Measurements from ENCODE around the gene DIDO1.
A peak's percentile ranks its signal among the peaks of the same experiment; 100 is the strongest.

DIDO1 gene

DNA sequence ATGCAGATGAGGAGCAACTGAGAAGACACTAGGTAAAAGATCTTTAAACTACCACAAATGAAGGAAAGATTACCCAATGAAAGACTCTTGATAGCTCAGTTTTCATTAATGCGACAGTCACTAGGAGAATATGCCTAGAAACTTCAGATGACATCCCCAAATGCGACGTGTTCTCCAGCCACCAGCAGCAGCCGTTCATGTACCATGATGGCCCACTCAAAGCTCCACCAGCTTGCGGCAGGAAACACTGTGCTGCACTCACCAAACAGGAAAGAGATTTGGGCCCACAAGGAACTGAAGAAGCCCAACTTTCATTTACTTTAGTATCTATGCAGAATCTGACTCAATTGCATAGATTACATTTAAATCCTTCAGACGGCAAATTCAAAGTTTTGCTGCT lies 7.5 kb downstream of the DIDO1 start:
- H3K27me3 Mint-ChIP-seq (ENCODE audit: low read depth) = no peaks in the 10 kb centered on the region
- H3K36me3 Mint-ChIP-seq (ENCODE audit: low read depth) = peaks cover 11% of the 10 kb centered on the region
- peak overlapping the region; percentile 75 for H3K4me3 Mint-ChIP-seq
- H3K9me3 Mint-ChIP-seq = no peaks in the 10 kb centered on the region
- peaks cover 61% of the 10 kb centered on the region for H3K4me1 Mint-ChIP-seq (ENCODE audit: low read depth)
- peak overlapping the region; percentile 83 for H3K27ac Mint-ChIP-seq

- Mint-ChIP-seq H3K9me3 (no peaks in the 10 kb centered on the region), H3K36me3 (ENCODE audit: low read depth) (peaks cover 13% of the 10 kb centered on the region), H3K4me1 (ENCODE audit: low read depth) (peaks cover 60% of the 10 kb centered on the region)
Observed at GRCh38 chr20:62918147-62918546, 8.2 kb downstream of the DIDO1 start.

GRCh38 chr20:62917720-62918119 lies 8.6 kb downstream of the DIDO1 start:
- H3K36me3 Mint-ChIP-seq (ENCODE audit: low read depth) = peaks cover 15% of the 10 kb centered on the region
- H3K4me3 Mint-ChIP-seq = peak overlapping the region; percentile 75
- peak overlapping the region; percentile 83 for H3K27ac Mint-ChIP-seq
- no peaks in the 10 kb centered on the region for H3K27me3 Mint-ChIP-seq (ENCODE audit: low read depth)
- H3K4me1 Mint-ChIP-seq (ENCODE audit: low read depth) = peaks cover 59% of the 10 kb centered on the region
- no peaks in the 10 kb centered on the region for H3K9me3 Mint-ChIP-seq

More at GRCh38 chr20:62918147-62918546, 8.2 kb downstream of the DIDO1 start:
- H3K27ac Mint-ChIP-seq = peak overlapping the region; percentile 83
- no peaks in the 10 kb centered on the region for H3K27me3 Mint-ChIP-seq (ENCODE audit: low read depth)
- peak overlapping the region; percentile 75 for H3K4me3 Mint-ChIP-seq

DNA sequence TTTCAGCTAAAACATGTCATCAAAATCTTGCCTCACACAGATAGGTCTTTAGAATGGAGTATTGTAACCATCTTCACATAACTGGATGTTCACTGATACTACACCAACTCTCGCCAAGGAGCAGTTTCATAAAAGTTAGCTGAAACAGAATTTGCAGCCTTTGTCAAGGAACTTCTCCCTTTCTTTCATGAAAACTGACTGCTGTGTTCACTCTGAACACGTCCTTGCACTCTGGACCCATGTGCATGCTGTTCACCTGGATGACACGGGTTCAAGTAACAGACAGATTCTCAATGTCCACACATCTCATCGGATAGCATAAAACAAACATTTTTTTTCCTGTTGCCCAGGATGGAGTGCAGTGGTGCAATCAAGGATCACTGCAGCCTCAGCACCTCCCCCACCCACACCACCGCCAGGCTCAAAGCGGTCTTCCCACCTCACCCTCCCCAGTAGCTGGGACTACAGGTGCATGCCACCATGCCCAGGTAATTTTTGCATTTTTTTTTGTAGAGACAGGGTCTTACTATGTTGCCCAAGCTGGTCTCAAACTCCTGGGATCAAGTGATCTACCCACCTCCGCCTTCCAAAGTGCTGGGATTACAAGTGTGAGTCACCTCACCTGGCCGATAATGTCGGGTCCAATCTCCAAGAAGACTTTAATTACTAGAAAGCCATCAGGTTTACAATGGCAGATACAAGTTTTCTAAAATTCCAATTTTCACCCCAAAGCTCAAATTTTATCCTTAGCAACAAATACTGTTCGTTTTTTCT lies 9.4 kb downstream of the DIDO1 start:
- H3K27ac Mint-ChIP-seq = peak overlapping the region; percentile 49
- H3K27me3 Mint-ChIP-seq (ENCODE audit: low read depth) = no peaks in the 10 kb centered on the region
- H3K4me1 Mint-ChIP-seq (ENCODE audit: low read depth) = peaks cover 52% of the 10 kb centered on the region
- H3K9me3 Mint-ChIP-seq = no peaks in the 10 kb centered on the region
- H3K4me3 Mint-ChIP-seq = no peak overlapping the region
- peaks cover 15% of the 10 kb centered on the region for H3K36me3 Mint-ChIP-seq (ENCODE audit: low read depth)

- Mint-ChIP-seq H3K4me3 (no peak overlapping the region), H3K4me1 (ENCODE audit: low read depth) (peaks cover 44% of the 10 kb centered on the region), H3K27me3 (ENCODE audit: low read depth) (no peaks in the 10 kb centered on the region), H3K9me3 (no peaks in the 10 kb centered on the region), H3K36me3 (ENCODE audit: low read depth) (peaks cover 23% of the 10 kb centered on the region), H3K27ac (peak overlapping the region; percentile 7)
Observed at GRCh38 chr20:62914970-62915457, 11.3 kb downstream of the DIDO1 start.

DNA sequence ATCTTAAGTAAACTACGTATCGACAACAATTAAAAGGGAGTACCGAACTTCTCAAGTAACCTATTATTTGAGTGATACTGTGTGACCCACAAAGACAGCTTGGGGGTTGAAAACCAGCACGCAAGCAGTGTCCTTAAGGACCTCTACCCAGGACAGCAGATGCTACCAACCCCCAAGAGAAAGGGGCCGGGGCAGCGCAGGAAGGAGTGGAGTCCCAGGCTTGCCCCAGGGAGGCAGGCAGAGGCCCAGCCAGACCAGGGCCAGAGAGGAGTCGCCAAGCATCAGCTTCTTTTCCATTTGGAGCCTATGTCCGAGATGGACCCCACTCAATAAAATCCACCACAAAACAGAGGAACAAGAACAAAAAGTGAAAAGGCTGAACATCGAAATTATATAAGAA lies 11.9 kb downstream of the DIDO1 start:
- Mint-ChIP-seq H3K36me3 (ENCODE audit: low read depth) (peaks cover 27% of the 10 kb centered on the region), H3K9me3 (no peaks in the 10 kb centered on the region), H3K27me3 (ENCODE audit: low read depth) (no peaks in the 10 kb centered on the region), H3K4me1 (ENCODE audit: low read depth) (peaks cover 41% of the 10 kb centered on the region), H3K4me3 (no peak overlapping the region), H3K27ac (no peak overlapping the region)

DNA sequence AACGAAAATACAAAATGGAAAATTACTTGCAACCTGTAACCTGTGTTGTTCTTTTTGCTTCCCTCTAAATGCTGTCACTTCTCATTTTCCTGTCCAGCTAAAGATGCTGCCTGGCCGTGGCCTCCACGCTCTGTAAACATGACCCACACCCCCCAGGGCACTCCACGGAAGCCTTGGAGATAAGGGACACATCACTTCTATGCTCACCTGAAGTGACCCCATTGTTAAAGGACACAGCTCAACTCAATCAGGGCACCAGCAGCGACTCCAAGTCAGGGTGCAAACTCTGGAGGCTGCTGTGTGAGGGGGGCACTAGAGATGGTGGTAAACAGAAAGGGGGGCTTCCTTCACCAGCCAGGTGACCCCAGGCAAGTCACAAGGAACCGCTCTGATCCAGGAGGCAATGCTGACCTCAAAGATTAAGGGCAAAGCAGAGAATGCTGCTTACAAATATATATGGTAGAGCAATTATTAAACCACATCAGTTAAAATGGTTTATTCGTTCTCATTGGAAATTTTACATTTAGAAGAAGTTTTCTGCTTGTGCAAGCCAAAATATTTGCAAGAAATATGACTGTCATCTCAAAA lies 13.2 kb downstream of the DIDO1 start:
- Mint-ChIP-seq H3K4me3 (no peak overlapping the region), H3K27me3 (ENCODE audit: low read depth) (no peaks in the 10 kb centered on the region), H3K9me3 (no peaks in the 10 kb centered on the region), H3K36me3 (ENCODE audit: low read depth) (peaks cover 27% of the 10 kb centered on the region), H3K27ac (no peak overlapping the region), H3K4me1 (ENCODE audit: low read depth) (peaks cover 29% of the 10 kb centered on the region)

GRCh38 chr20:62911701-62912280 lies 14.5 kb downstream of the DIDO1 start:
- Mint-ChIP-seq H3K4me1 (ENCODE audit: low read depth) (peaks cover 17% of the 10 kb centered on the region), H3K4me3 (no peak overlapping the region), H3K9me3 (no peaks in the 10 kb centered on the region), H3K36me3 (ENCODE audit: low read depth) (peaks cover 33% of the 10 kb centered on the region), H3K27me3 (ENCODE audit: low read depth) (no peaks in the 10 kb centered on the region), H3K27ac (no peak overlapping the region)

GRCh38 chr20:62910777-62911497 lies 15.4 kb downstream of the DIDO1 start:
- peaks cover 14% of the 10 kb centered on the region for H3K4me1 Mint-ChIP-seq (ENCODE audit: low read depth)
- H3K4me3 Mint-ChIP-seq = no peak overlapping the region
- no peaks in the 10 kb centered on the region for H3K27me3 Mint-ChIP-seq (ENCODE audit: low read depth)
- no peaks in the 10 kb centered on the region for H3K9me3 Mint-ChIP-seq
- H3K27ac Mint-ChIP-seq = no peak overlapping the region
- H3K36me3 Mint-ChIP-seq (ENCODE audit: low read depth) = peaks cover 42% of the 10 kb centered on the region

DNA sequence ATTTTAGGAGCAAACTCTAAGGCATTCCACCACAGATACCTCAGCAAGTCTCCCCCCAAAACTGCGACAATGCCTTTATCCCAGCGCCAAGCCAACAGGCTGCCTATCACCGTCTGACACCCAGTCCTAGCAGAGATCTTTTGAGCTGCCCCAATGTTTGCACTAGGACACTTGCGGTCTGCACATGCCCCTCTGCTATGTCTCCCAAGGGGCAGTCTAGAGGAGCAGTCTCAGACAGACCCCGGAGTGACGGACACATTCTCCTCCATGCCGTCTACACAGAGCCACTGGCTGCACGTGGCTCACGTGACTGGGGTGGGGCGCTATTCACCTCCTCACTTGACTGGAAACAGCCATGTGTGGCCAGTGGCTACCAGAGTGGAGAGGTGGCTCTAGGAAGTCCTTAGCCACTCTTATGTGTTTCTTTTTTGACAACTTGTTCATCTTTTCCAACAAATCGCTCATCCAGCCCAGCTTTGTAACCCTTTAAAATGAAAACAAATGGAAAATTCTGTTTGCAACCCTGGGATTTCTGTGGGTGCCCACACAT lies 16.0 kb downstream of the DIDO1 start:
- Mint-ChIP-seq H3K4me3 (no peak overlapping the region), H3K27ac (no peak overlapping the region), H3K9me3 (no peaks in the 10 kb centered on the region), H3K4me1 (ENCODE audit: low read depth) (peaks cover 10% of the 10 kb centered on the region), H3K36me3 (ENCODE audit: low read depth) (peaks cover 44% of the 10 kb centered on the region), H3K27me3 (ENCODE audit: low read depth) (no peaks in the 10 kb centered on the region)

GRCh38 chr20:62908971-62909791 lies 17.1 kb downstream of the DIDO1 start:
- Mint-ChIP-seq H3K4me3 (no peak overlapping the region), H3K36me3 (ENCODE audit: low read depth) (peaks cover 53% of the 10 kb centered on the region), H3K4me1 (ENCODE audit: low read depth) (peaks cover 5% of the 10 kb centered on the region), H3K27me3 (ENCODE audit: low read depth) (no peaks in the 10 kb centered on the region), H3K27ac (no peak overlapping the region), H3K9me3 (no peaks in the 10 kb centered on the region)

DNA sequence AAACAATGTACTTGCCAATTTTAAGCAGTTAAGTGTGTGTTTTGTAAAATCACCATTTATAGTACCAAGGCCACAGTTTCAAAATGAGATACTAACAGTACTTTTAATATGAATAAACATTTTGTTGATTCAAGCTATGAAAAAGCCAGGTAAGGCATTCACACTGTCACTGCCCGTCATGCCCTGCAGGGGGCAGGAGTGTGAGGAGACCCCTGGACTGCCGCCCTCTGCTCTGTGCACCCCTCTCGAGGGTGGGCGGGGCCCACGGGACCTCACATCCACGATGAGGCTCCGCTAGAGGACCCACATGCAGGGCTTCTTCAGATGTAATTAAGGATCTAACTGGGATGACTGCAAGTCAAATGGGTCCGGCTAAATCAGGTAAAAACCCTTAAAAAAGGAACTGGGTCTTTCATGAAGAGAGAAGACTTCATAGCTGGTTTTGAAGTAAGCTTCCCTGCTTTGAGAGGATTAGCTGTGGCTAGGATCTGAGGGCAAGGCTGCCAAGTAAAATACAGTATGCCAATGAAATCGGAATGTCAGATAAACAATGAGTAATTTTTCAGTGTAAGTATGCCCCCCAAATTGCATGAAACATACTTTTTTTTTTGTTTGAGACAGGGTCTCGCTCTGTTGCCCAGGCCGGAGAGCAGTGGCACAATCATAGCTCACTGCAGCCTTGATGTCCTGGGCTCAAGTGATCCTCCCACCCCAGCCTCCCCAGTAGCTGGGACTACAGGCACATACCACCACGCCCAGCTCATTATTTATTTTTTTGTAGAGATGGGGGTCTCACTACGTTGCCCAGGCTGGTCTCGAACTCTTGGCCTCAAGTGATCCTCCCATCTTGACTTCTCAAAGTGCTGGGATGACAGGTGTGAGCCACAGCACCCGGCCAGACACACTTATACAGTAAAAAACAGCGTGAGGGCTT lies 18.7 kb downstream of the DIDO1 start:
- Mint-ChIP-seq H3K27ac (no peak overlapping the region), H3K9me3 (no peaks in the 10 kb centered on the region), H3K27me3 (ENCODE audit: low read depth) (no peaks in the 10 kb centered on the region), H3K4me3 (no peak overlapping the region), H3K4me1 (ENCODE audit: low read depth) (peaks cover 5% of the 10 kb centered on the region), H3K36me3 (ENCODE audit: low read depth) (peaks cover 51% of the 10 kb centered on the region)
